Fibroblast of peridontal ligament (primary cell): Measurements from ENCODE around the gene ARHGAP31.
A peak's percentile ranks its signal among the peaks of the same experiment; 100 is the strongest.
"Not testable (repeated sequence)": the region's sequence is repeated elsewhere in the genome, so short reads cannot be mapped to it uniquely, and the experiment has no call there.

Experiments used
- DNase-seq: peaks from one replicate; pipeline ENCODE4 v3.0.0-alpha.2; 2010; ENCODE audit errors: extremely low read depth

ARHGAP31 gene

GRCh38 chr3:119294696-119295671 is 801 bp downstream of the ARHGAP31 start:
- DNase-seq, result no peak

DNA sequence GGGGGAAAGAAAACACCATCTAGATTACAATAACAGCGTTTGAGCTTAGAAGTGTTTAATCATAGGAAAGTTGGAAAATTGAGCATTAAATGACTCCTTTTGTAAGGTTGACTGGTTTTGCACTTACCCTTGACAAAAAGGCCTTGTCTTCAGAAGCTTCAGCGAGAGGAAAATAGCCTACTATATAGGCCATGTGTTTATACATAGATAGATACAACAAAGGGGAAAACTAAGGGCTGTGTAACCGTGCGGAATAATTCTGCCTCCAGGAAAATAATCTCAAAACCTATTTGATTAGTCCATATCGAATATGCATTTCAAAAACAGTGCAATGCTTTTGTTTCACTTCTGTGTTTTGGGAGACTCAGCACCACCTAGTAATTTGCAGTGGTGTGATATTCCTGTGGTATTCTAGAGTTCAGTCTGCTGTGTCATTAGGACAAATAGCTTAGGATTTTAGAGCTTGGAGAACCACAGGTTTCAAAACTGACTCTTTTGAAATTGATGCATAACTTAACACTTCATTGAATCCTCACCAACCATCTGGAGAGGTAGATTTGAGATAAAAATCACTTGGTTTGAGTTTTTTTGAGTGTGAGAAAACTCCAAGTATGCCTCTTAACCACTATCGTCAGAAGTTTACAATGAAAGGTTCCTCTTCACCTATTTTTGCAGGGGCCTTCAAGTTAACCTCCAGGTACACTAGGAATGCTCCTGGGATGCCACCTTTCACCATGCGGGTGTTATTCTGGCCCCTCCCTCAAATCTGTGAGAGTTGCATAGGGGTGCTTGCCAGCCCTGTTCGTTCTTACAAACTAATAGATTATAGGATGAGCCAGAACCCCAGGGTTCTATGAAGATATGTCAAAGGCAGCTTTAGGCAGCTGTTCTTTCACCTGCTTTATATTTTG is 1.9 kb downstream of the ARHGAP31 start:
- DNase-seq, result peak; percentile 47

DNA sequence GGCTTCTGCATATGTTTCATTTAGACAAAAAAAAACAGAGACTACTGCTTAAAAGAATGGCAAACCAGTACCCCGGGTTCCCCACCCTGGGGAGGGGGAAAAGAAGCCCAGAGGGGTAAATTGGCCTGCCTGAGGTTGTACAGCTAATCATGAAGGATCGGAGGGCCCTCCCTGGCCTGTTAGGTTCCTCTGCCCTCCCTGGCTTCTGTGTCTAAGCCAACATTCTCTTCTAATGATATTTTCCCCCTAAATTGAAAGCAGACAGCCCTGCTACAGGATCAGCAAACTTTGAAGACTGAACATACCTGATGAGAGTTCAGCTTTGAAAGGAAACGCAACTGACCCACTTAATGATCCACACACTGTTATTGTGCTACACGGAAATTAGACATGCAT is 2.5 kb downstream of the ARHGAP31 start:
- no peak for DNase-seq

DNA sequence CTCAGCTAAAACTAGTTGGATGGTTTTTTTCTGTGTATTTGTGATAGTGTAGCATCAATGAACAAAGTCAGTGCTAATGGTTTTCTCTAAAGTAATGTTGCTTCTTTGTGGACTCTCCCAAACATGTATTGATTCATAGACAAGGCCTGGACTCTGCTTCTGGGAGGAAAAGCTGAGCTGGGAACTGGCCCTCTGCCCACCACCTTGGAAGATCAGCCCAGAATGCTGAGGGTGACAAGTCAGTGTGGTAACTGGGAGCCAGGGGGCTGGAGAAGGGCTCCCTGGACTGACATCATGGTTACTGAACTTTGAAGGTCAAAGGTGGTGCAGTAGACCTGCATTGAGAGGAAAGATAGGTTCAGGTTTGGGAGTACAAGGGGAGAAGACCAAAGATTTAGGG is 3.0 kb downstream of the ARHGAP31 start:
- DNase-seq, result peak; percentile 68

DNA sequence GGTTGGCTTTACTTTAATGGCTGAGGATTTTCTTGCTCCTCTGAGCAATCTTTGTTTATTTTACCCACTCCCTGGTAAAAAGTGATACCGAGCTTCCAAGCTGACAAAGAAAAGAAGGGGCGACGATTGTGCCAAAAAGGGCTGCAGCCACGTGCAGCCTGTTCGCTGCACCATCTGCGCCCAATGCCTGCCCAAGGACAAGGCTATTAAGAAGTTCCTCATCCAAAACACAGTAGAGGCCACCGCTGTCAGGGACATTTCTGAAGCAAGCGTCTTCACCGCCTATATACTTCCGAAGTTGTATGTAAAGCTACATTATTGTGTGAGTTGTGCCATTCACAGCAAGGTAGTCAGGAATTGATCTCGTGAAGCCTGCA is 4.4 kb downstream of the ARHGAP31 start:
- DNase-seq, result no peak

DNA sequence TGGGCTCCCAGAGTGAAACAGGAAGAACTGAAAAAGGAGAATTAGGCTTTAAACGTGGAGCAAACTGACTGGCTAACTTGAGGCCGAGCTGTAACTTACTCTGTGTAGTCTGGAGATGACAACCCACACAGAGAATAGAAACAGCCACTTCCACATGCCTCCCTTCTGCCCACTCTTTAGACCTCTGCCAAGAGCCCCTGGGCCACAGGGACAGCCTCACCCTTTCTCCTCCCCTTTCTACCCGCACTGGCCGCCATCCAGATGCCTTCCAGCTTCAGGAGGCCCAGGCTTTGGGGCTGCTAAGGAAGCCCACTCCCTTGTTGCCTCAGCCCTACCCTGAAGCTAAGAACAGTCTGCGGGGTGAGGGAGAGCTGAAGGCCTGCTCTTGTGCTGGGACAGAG is 6.8 kb downstream of the ARHGAP31 start:
- DNase-seq, result no peak

GRCh38 chr3:119301662-119302061 is 7.5 kb downstream of the ARHGAP31 start:
- DNase-seq, result no peak

- DNase-seq, result no peak
Observed at GRCh38 chr3:119302697-119303551, 8.7 kb downstream of the ARHGAP31 start.

DNA sequence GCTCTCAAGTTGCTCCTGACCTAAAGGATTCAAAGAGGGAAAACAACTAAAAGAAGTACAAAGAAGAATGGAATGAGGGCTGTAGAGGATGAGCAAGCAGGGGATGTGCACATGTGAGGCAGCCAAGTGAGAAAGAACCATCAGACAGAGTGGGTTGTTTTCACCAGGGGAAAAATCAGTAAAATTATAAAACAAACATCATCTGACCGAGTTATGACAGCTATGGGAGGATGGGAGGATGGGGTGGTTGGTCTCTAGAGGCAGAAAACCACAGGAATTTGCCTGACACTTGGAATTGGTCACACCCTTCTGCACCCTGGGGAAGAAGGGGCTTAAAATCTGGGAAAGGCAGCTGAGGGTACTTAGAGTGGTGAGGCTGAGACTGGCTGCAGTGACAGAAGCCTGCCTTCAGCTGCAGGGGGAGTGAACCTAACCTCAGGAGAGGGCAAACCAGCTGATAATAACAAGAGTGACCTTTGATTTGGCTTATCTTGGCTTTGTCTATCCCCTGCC is 10.1 kb downstream of the ARHGAP31 start:
- peak; percentile 51 for DNase-seq

GRCh38 chr3:119305286-119305685 is 11.1 kb downstream of the ARHGAP31 start:
- DNase-seq, result peak; percentile 42

DNA sequence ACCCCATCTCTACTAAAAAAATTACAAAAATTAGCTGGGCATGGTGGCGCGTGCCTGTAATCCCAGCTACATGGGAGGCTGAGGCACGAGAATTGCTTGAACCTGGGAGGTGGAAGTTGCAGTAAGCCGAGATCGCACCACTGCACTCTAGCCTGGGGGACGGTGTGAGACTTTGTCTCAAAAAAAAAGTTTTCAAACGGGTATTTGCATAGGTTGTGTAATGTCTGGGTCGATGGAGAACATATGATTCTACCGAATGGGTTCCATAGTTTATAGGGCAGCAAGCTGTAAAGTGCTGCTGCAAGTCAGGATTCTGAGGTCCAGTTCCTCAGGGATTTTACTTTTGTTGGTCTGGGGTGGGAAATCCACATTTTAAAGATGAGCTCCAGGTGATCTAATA is 12.2 kb downstream of the ARHGAP31 start:
- DNase-seq, result not testable (repeated sequence)

- DNase-seq, result no peak
Observed at GRCh38 chr3:119308355-119308754, 14.2 kb downstream of the ARHGAP31 start.

- DNase-seq, result no peak
Observed at GRCh38 chr3:119309591-119309990, 15.4 kb downstream of the ARHGAP31 start.

- DNase-seq, result peak; percentile 98
Observed at GRCh38 chr3:119310071-119310470, 15.9 kb downstream of the ARHGAP31 start.

DNA sequence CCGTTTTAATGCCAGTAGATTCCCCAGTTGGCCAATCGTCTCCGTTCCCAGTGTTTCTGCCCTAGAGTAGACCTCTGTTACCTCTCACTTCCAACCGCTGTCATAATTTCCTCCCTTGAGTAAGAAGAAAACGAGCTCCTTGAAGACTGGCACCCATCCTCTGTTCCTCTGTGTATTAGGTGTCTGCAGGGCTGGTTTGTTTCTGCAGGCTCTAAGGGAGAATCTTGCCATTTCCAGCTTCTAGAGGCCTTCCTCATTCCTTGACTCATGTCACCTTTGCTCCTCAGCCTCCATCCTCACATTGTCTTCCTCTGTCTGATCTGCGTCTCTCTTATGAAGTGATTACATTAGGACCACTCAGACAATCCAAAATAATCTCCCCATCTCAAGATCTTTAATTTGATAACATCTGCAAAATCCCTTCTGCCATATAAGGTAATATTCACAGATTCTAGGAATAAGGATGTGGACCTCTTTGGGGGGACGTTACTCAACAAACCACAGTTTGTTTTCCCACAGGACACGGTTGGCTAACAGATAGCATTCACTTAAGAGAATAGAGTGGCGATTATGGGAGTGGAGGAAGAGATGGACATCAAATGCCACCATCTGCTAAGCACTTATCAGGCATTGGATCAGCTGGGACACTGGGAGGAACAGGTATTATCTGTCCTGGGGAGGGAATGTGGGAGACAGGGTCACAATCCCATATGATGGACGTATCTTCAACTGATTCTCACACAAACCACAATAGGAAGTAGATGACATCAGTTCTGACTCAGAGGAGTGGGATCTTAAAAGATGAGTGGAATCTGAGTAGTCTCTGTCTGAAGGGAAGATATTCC is 17.1 kb downstream of the ARHGAP31 start:
- DNase-seq, result peak; percentile 70

DNA sequence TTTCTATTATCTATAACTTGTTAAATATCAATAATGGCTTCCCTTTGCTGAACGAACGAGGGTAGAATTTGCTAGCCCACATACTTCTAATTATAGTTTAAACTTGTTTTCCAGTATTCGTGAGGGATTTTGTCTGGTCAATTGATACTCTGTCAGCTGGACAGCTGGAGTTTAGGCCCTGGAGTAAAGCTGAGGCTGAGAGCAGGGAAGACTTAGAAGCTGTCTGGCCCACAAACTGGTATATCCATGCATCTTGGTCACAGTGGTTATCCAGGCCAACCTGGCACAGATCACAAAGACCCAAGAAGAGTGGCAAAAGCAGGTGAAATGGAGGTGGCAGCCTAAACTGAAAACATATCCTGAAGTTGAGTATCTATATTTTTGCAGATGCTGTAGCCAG is 19.3 kb downstream of the ARHGAP31 start:
- no peak for DNase-seq

GRCh38 chr3:119314821-119315220 is 20.6 kb downstream of the ARHGAP31 start:
- DNase-seq, result no peak

GRCh38 chr3:119315600-119316312 is 21.6 kb downstream of the ARHGAP31 start:
- peak; percentile 61 for DNase-seq

DNA sequence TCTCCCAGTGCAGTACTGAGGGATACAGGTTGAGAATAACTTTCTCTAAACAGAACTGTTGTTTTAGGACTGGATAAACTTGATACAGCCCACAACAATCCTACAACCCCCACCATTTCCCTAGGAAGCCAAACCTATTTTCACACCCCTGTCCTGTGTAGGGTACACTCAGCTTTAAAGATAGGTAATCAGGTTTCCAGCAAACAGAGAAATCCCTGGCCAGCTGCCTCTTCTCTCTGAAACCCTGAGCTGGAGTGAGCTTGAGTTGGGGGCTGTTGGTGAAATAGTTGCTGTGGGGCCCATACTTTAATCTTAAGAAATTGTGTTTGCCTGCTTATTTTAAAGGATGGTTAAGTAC is 22.1 kb downstream of the ARHGAP31 start:
- DNase-seq, result no peak

- peak; percentile 60 for DNase-seq
Observed at GRCh38 chr3:119318876-119319275, 24.7 kb downstream of the ARHGAP31 start.
